H4 (cell line): ENCODE measurements around the gene MAP1B. TPM values are rescaled to one million over a fixed set of nuclear protein-coding genes. Genes with fewer than 3 reads are reported as not detected.
A peak's percentile ranks its signal among the peaks of the same experiment; 100 is the strongest.

ENCODE experiments used
- DNase-seq: peaks from one replicate; pipeline ENCODE4 v3.0.0-alpha.2; 2015; ENCODE audit warnings: low spot score
- total RNA-seq: library from RNA; depleted of rRNA; stranded (reverse); fragments of >200 nt; shearing (Covaris generic); gene quantifications from 2 replicates; pipeline ENCODE4 v1.2.3, GENCODE V29; 2014; rRNA removed

MAP1B gene
- total RNA-seq, 1 experiment from 2014 or later, result 50.3 TPM

DNA sequence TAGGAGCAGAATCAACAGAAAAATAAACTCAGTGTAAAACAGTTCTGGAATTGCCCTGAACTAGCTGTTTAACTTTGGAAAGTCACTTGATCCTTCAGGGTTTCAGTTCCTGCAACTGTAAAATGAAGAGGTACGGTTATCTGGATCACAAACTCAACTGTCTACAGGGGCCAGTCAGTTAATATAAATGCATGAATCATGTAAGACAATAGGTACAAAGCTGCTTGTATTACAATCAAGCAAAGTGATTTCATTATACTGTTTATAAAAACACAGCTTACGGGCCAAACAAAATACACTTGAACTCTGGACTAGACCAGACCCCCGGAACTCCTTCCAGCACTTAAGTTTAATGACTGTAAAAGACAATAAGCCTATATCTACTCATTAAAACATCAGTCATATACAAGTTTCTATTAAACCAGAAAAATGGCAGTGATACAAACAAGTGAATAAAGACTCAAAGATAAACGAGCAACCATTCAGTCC, 139.7 kb downstream of the MAP1B start:
- peak; percentile 42 for DNase-seq

DNA sequence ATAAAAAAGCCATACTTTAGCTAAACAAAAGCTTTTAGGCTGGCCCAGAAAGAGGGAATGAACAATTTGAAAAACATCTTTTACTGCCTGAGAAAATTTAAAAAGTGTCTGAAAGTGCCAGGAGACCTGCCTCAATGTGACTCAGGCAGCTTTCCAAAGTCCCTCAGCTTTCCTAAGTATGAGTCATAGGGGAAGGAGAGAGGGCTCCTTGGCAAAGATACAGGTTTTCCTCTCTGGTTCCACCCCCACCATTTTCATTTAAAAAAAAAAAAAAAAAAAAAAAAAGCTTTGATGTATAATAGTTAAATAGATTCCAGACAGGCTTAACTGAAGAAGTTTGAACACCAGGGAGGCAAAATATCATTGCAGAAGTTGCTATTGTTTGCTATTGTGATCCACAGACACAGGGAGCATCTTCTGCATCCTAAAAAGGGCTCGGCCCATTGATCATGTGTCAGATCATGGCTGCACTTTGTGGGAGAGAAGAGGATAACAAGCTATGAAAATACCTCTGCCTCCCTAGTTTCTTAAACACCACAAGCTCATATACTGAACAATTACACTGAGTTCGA, 141.2 kb downstream of the MAP1B start:
- peak; percentile 83 for DNase-seq

DNA sequence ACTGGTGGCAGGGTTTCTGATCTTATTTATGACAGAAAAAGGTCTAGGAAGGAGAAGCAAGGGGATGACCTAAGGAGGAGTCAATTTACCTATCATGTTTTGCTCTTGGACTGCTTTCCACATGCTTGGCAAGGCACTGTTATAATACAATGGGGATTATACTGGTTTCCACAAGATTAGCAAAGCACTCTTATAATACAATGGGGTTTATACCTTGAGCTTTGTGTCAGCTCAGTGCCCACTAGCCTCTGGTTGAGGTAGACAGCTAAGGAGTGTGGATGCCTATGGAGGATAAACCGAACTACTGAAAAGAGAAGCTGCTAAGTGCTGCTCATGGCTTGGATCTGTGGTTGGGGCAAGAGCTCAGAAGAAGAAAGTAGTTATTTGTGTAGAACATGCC, 144.1 kb downstream of the MAP1B start:
- DNase-seq, result no peak

DNA sequence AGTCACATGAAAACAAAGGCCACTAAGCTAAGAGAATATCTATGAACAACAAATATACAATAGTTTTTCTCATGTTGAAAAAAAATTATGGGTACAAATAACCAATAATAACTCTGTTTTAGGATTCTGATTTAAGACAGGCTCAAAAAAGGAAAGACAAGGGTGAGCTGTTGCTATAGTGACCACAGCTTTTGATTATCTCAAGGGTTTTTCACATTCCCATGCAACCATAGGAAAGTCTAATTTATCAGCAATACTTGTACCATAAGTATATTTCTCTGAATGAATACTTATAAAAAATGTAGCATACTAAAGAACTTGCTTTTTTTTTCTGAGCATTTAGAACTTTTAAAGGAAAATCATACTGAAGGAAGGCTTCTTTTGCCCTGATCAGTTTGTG, 144.7 kb downstream of the MAP1B start:
- DNase-seq, result no peak

DNA sequence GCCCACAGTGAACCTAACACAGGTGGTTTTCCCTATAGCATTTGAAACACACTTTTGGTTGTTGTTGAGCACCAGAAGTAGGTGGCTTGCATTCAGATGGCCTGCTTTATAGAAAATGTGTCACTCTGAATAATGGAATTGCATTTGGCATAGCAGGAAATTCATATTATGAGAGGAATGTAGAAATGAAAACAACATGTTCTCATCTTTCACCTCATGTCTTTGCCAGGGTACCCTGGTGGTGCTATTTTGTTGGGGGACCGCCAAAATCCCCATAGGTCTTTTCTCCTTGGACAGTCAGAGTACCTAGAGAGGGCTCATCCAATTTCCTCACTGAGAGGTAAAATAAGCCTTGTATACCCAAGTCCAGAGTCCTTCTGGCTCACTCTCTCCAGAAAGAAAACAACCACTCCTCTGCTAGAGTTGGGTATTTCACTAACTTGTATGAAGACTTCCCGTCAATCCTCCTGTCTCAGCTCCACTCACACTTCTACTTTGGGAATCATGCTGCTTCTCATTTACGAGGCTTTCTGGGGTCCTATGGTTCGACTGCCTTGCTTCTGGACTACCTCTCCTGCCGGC, 145.4 kb downstream of the MAP1B start:
- DNase-seq, result no peak

DNA sequence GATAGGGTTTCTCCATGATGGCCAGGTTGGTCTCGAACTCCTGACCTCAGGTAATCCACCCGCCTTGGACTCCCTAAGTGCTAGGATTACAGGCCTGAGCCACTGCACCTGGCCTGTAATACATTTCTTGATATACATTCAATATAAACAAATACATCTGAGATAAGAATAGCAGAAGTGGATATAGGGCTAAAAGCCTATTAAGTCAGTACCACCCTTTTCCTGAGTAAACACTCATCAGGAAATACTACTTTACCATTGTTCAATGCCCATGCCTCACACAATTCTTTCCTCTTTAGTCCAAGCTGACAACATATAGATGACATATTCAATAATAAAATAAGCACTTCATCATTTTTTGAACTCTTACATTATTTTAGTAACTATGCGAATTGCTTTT, 148.0 kb downstream of the MAP1B start:
- DNase-seq, result no peak

DNA sequence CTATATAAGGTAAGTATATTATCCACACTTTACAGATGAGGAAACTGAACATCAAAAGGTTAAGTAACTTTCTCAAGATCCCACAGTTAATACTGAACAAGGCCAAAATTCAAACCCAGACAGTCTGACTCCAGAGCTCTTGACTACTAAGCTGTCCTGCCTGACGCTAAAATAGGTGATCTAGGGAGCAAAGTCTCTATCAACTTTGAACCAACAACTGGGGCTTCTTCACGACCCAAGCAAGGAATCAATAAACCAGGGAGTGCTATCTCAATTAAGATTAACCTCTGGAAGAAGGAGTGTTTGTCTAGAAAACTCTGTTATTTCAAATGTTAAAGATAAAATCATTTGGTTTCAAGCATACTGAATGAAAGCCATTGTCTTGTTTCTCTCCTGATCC, 148.4 kb downstream of the MAP1B start:
- DNase-seq, result no peak

DNA sequence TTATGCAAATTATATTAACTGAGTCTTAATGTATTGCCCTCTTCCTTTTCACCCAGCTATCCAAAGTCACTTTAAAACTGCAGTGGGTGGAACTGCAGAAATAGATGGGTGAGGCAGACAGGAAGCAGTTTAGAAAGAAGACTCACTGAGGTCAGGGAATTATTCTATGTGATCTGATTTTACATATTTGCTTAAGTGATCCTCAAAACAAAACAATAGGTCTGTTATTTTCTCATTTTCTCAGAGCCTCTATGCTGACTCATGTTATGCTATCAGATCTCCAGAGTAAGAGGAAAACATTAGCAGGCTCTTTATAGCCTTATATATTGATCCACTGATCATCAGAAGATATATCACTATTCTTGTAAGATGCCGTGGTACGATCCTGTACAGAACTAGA, 149.3 kb downstream of the MAP1B start:
- DNase-seq, result no peak

Other genes starting within 250 kb of the MAP1B start
- gene MRPS27, start 212.8 kb downstream of the MAP1B start, total RNA-seq, result 81.2 and 88.0 TPM in 2 replicates
- 9.0 and 15.4 TPM in 2 replicates for gene PTCD2, start 212.9 kb downstream of the MAP1B start, total RNA-seq